NOMO-1 treated with dmso at 0.1 percent for 144 hours (cell line): ENCODE results near the gene ARIH2.

Source experiments
- DNase-seq: peaks from one replicate; lab custom pipeline; 2025; ENCODE audit not compliant: unreplicated experiment; lab: John Stamatoyannopoulos, UW

ARIH2 gene

DNA sequence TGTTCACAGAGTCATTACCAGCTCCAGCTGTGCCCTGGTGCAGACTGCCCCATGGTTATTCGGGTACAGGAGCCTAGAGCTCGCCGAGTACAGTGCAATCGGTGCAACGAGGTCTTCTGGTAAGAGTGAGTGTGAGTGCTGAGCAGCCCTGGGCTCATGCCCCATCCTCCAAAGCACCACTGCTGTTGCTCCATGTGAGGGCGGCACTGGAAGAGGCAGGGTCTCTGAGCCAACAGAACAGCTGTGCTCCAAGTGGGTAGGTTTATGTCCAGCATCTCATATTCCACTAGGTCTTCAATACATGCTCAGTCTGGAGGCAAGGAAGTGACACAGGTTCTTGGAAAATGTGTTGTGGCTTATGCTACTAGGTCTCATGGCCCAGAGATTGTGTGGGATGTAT is 51.9 kb downstream of the ARIH2 start:
- no peak for DNase-seq

DNA sequence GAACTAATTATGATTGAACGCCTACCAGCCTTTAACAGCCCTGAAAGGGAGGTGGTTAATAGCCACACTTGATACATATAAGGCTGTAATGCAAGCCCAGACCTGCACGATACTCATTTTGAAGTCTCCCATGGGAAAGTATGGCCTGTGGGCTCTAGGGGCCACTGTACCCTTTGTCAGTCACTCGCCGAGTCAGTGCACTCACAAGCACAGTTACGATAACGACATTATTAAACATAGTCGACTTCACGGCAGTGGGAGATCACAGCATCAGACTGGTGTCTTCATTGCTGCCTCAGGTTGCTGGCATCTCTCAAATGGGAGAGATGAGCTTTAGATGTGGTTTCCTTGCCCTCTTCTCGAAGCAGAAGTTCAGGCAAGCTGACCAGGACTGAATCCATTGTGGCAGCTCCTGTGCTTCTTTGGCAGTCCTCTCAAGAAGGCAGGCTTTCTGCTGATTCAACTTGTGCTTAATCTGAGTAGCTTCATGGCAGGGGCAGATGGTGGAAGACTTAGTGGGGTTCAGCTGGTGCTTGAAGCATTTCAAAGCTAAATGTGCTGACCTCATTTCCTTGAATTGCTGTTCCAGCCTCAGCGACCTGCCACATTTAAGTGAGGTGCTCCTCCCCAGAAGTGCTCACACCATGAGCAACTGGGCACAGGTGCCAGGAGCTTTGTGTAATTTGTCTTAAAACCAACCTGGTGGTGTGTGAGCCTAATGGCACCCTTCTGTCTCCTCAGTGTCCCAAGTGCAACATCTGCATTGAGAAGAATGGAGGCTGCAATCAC is 55.6 kb downstream of the ARIH2 start:
- DNase-seq, result no peak

DNA sequence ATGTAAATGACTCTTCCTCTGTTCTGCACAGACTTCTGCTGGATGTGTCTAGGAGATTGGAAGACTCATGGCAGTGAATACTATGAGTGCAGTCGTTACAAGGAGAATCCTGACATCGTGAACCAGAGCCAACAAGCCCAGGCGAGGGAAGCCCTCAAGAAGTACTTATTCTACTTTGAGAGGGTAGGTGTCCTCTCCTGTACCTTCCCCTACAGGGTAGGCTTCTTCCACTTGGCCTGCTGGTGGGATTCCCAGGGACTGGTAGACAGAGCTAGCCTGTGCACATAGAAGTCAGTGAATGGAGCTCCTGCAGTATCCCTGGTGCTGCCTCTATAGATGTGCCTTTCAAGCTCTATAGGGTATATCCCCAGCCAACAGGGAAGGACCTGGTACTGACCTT is 60.8 kb downstream of the ARIH2 start:
- DNase-seq, result no peak

- no peak for DNase-seq
These were observed 61.7 kb downstream of the ARIH2 start for GRCh38 chr3:48980295-48980694.

DNA sequence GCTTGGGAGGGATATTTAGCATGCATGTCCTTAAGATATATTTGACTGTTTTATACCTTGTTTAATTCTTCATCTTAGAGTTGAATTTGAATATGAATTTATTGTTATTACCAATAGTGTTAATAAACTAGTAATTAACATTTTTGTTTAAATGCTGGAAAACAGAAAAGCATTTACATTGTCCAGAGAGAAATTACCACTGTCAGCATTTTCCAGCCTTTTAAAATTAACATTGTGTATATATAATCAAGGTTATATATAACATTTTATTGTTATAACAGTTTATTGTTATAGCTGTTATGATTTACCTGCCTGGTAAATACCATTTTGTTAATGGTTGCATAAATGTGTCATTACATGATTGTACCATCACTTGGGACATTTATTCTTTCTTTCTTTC is 63.4 kb downstream of the ARIH2 start:
- no peak for DNase-seq

DNA sequence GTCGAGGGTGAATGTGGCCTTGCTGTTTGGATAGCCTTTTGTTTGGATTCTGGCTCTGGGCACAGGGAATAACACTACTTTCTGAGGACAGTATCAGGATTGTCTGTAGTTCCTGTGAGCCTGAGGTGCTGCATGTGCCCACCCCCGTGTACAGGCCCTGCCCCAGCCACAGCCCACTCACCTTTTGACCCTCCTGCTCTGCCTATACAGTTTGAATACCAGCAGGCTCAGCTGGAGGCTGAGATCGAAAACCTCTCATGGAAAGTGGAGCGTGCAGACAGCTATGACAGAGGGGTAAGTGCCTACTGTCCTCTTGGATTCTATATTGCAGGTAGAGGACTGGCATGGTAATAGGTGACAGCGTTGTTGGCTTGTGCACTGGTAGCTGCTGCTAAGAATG is 64.0 kb downstream of the ARIH2 start:
- DNase-seq, result no peak

DNA sequence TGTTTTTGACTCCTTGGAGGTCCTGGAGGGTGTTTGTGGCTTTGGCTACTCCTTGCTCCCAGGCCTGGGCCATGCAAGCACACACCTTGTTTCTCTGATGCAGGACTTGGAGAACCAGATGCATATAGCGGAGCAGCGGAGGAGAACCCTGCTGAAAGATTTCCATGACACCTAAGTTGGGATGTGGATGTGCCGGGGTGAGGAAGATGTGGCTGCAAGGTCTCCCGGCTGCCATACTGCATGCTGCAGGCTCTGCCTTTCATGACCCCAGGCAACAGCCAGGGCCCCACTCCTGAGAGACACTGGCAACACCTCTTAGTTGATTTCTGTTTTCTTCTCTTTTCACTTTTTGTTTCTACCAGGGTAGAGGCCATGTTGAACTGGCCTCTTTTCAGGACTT is 64.5 kb downstream of the ARIH2 start:
- DNase-seq, result no peak

DNA sequence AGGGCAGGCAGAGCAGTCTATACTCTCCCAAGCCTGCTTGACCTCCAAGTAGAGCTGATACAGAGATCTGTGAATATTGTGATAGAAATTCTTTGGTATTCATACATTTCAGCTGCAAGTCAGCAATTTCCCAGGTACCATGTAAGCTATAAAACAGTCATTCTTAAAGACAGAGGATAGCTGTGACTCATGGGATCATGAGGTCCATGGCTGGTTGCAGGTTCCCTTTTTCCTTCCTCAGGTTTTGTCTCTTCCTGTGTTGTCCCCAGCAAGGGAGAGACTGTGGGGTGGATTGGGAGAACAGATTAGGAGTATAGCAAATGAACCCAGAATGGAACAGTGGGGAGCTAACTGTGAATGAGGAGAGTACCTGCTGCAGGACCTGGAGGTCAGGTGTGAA is 66.0 kb downstream of the ARIH2 start:
- no peak for DNase-seq

DNA sequence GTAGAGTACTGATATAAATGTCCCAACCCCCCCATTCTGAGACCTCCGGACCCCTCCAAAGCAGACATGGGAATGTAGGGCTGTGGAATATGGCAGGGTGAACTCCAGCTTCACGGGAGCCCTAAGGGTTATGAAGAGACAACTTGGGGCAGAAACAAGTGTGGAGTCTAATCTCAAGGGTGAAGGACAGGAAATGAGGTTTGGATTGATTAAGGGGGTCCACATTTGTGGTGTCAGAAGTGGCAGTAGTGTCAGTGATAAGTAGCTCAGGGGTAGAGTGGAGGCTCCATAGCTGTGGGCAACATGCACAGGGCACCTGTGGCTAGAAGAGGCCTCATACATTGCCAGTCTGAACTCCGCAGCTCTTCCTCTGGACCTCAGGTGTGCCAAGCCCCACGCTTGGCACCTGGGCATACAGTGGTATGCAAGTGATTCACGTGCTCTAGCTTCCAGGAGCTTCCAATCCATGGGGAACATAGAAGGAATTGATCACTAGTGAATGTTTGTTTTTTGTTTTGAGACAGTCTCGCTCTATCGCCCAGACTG is 67.3 kb downstream of the ARIH2 start:
- no peak for DNase-seq

DNA sequence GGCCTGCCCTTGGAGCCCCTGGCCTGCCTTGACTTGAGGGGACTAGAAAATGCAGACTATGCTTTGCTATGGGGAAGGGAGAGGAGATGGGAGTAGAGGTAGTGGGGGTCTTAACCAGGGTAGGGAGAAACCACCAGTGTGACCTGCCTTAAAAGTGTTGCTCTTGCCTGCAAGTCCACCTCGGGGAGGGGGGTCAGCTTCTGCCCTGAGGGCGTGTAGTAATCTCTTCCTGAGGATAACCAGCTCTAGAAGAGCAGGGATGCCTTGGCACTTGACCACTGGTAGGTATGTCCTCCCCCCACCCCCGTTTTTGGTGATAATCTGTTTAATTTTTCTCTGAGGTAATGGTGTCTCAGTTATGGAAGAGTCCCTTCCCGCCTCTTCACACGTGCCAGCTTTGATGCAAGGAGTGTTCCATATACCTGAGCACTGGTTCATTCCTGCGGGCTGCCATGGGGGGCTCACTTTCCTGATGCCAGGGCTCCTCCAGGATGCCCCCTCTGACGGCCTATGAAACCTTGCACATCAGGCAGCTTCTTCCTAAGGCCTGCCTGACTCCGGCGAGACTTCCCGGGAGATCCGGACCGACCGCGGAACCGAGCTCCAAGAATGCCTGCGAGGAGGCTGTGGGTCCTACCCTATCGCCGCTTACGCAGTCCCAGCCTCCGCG is 70.6 kb downstream of the ARIH2 start:
- DNase-seq, result no peak

DNA sequence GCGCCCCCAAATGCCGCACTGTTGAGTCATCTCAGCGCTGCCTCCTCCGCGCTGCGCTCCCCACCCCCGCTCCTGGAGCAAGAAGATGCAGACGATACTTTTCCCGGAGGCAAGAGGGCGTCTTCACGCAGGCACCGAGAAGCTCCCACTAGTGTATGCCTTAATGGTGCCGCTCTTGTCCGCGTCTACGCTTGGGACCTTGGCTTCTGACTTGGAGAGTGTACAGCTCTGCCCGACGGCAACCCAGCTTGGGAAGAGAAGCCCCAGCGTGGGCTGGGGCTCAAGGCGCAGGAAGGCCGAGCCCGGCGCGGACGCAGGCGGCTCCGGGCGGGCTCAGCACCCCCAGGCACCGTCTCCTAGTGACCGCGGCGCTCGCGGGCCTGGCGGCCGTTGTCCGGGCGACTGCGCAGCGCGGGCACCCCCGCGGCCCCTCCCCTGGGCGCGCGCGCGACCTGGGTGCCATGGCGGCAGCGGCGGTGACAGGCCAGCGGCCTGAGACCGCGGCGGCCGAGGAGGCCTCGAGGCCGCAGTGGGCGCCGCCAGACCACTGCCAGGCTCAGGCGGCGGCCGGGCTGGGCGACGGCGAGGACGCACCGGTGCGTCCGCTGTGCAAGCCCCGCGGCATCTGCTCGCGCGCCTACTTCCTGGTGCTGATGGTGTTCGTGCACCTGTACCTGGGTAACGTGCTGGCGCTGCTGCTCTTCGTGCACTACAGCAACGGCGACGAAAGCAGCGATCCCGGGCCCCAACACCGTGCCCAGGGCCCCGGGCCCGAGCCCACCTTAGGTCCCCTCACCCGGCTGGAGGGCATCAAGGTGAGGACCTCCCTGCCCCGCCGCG is 71.4 kb downstream of the ARIH2 start, which contains the start of gene P4HTM:
Gene P4HTM (plus strand): TSS at position 446 of the 840 bp plus-strand sequence. CDS start 16 bp downstream, at position 462.
- DNase-seq, result peak; percentile 55

DNA sequence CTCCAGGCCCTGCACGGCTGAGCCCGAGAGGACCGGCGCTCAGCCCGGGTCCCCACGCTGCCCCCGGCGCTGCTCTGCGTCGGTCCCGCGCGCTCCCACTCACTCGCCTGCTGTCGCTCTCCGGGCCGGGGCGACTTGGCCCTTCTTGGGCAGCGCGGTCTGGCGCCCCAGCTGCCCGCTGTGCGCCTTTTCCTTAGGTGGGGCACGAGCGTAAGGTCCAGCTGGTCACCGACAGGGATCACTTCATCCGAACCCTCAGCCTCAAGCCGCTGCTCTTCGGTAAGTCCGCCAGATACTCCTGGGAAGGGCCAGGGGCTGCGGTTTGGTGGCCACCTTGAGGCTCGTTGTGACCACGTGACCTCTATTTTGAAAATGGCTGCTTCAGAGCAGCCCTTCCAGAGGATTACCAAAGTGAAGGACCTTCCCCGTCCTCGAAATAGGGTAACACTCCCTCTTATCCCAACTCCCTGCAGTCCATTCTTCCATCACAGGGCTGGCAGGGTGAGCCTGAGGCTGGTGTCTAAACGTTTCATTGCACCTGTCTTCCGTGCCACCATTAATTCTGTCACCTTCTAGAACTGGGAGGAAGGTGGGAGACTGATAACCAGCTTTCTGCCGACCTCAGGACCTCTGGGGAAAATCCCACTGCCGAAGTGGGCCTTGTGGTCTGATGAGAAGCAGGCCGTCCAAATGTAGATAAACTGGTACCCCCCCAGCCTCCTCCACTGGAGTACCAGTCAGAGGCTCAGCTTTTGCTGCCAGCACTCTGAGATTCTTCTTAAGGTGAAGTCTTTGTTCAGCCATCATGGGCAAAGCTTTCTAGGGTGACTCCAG is 72.2 kb downstream of the ARIH2 start:
- DNase-seq, result no peak

DNA sequence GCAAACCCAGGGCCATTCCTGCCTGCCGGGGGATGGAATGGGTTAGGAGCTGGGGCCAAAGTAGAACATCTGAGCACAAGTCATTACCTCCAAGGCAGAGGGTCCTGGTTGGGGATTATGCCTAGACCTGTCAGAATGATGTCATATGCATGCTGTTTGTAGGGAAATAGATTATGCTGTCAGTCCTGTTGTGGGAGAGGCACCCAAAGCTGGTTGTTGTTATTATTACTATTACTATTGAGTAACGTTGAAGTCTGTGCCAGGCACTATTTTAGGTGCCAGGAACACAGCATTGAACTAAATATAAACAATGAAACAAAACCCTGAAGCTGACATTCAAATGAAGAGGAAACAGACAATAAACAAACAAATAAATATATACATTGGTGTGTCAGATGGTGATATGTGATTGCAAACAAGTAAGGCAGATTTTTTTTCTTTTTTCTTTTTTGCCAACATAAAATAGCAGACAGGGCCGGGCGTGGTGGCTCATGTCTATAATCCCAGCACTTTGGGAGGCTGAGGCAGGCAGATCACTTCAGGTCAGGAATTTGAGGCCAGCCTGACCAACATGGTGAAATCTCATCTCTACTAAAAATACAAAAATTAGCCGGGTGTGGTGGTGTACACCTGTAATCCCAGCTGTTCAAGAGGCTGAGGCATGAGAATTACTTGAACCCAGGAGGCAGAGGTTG is 73.4 kb downstream of the ARIH2 start:
- no peak for DNase-seq

DNA sequence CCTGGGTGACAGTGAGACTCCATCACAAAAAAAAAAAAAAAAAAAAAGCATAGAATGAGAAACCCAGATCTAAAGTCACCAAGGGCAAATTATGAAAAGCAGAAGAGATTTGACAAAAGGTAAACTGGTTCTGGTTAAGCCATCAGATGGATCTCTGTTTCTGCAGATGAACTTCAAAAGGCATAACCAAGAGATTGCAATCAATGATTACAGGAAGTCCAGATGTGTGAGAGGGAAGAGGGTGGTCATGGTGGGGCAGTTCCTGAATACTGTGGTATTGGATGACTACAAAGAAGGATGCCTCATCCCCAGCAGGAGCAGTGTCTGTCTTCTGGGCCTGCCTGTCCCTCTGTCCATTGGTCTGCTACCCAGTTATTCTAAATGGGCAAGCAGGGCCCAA is 75.2 kb downstream of the ARIH2 start:
- no peak for DNase-seq

DNA sequence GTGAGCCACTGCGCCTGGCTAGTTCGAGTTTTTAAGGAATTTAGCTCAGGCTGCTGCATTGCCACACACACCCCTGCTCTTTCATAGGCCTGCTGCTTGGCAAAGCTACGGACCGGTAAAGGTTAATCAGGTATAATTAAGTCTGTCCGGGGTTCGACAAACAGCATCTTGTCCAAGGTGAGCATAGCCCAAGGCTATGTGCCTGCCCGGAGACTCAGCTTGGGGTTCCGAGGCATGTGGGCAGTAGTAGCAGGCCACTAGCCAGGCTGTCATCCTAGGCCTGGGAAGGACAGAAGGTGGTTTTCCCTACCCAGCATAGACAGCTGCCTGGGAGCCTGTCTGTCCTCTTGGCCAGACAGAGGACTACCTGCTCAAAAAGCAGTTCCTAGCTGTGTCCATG is 78.0 kb downstream of the ARIH2 start:
- no peak for DNase-seq

GRCh38 chr3:48997102-48997635 is 78.5 kb downstream of the ARIH2 start:
- no peak for DNase-seq

GRCh38 chr3:48997714-48998637 is 79.3 kb downstream of the ARIH2 start:
- no peak for DNase-seq

DNA sequence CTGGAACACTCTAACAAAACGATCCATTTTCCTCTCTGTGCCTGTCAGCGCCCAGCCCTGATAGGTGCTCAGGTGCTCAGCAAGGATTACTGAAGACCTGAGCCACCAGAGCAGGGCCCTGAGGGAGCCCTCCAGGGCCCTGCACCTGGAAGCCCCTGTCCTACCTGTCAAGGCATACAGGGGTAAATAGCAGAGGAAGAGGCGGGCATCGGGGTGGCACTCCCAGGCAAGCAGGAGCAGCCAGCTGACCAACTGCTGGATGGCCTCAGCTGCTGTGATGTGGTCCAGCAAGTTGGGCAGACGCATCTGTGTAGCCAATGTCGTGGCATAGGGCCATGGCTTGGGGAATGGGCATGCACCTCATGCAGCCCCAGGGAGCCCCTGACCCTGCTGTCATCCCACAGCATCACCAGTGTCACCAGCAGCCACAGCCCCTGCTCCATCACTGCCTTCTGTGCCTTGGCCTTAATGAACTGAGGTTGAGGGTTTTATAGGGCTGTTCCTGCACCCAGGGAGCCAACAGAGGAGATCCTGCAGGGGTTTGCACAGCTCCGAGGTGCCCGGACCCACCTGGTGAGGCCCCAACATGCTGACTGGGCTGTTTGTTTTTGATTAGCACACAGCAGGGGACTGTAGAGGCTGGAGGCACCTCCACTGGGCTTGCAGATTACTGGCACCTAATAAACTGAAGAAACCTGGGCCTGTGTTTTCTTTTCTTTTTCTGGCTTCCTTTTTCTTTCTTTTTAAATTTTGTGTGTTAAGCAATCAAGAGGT is 80.6 kb downstream of the ARIH2 start:
- no peak for DNase-seq
